HG03066 (cell line): Measurements from ENCODE around the gene RPS17.
"Not testable (repeated sequence)": the region's sequence is repeated elsewhere in the genome, so short reads cannot be mapped to it uniquely, and the experiment has no call there.

Source experiments
- ATAC-seq: cut with Tn5 transposase; IDR thresholded peaks from one replicate; pipeline ENCODE4 v1.9.1; 2021; ENCODE audit warnings: low read depth; ENCODE audit not compliant: unreplicated experiment

RPS17 gene

GRCh38 chr15:82530606-82531379 is 9.5 kb downstream of the RPS17 start:
- peak; percentile 92 for ATAC-seq

GRCh38 chr15:82530006-82530405 is 10.3 kb downstream of the RPS17 start:
- ATAC-seq: no peak

- not testable (repeated sequence) for ATAC-seq
These were observed 26.7 kb downstream of the RPS17 start for GRCh38 chr15:82513587-82513986.

GRCh38 chr15:82507693-82508092 is 32.6 kb downstream of the RPS17 start:
- not testable (repeated sequence) for ATAC-seq

GRCh38 chr15:82507087-82507486 is 33.2 kb downstream of the RPS17 start:
- ATAC-seq: not testable (repeated sequence)

DNA sequence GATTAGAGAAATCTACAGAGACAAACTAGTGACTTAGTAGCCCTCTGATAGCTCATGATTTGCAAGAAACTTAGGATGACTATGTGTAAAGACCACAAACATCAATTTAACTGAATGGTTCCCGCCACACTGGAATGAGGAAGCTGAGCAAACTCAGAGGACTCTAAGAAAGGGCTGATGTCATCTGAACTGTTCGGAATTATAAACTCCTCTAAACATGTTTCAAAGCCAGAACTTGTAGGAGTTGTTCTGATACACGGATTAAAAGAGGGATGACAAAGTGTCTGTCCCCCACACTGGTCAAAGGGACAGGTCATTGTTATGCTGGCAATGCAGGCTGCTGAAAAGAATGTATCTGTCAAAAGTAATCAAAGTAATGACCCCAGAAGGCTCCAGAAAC is 34.4 kb downstream of the RPS17 start:
- not testable (repeated sequence) for ATAC-seq

- not testable (repeated sequence) for ATAC-seq
These were observed 36.2 kb downstream of the RPS17 start for GRCh38 chr15:82504074-82504473.

- ATAC-seq: not testable (repeated sequence)
These were observed 37.4 kb downstream of the RPS17 start for GRCh38 chr15:82502700-82503339.

GRCh38 chr15:82500772-82501171 is 39.5 kb downstream of the RPS17 start:
- ATAC-seq: not testable (repeated sequence)

GRCh38 chr15:82497978-82498377 is 42.3 kb downstream of the RPS17 start:
- ATAC-seq: not testable (repeated sequence)

GRCh38 chr15:82488250-82488649 is 52.0 kb downstream of the RPS17 start:
- not testable (repeated sequence) for ATAC-seq

- not testable (repeated sequence) for ATAC-seq
These were observed 53.2 kb downstream of the RPS17 start for GRCh38 chr15:82487045-82487444.
